ENCODE data around the gene SERBP1. TPM values are rescaled to one million over a fixed set of nuclear protein-coding genes. Genes with fewer than 3 reads are reported as not detected.

The SERBP1 gene
- total RNA-seq, 5 donors from 2014 or later (not counting 1 experiment from before 2014, with no cell fraction given): 125 to 157 (median 154) TPM

GRCh38 chr1:67434491-67434890 lies 4.3 kb upstream of the SERBP1 start:
- H3K36me3 Mint-ChIP-seq: peaks cover 3% of the 10 kb centered on the region
- ATAC-seq (replicated peaks in 1 of 4): no peak
- Histone ChIP-seq H3K4me1 (ENCODE audit: control insufficient read depth in 1 of 2, extremely low read depth in 1 of 2, insufficient read depth in 2 of 2, low read length in 2 of 2) (peaks cover 3 to 12% of the 10 kb centered on the region in 2 experiments), H3K27ac (ENCODE audit: low read length) (no peak overlapping the region), H3K27me3 (replicated peaks in 1 of 2; ENCODE audit: control insufficient read depth in 2 of 2, extremely low read depth in 1 of 2, insufficient read depth in 2 of 2, low read length in 1 of 2) (no peaks in the 10 kb centered on the region), H3K36me3 (ENCODE audit: control insufficient read depth in 2 of 2, extremely low read depth in 1 of 2, insufficient read depth in 1 of 2, low read length in 1 of 2) (no peaks in the 10 kb centered on the region), H3K4me3 (ENCODE audit: control insufficient read depth in 1 of 2, extremely low read depth in 1 of 2, low read length in 1 of 2) (no peak overlapping the region), H3K9me3 (no peaks in the 10 kb centered on the region)
- ChIA-PET CTCF (no interaction called here), POLR2A (no interaction called here)
- no peaks in the 10 kb centered on the region for H3K27me3 Mint-ChIP-seq
- H3K4me1 Mint-ChIP-seq: peaks cover 22 to 35% (median 23%) of the 10 kb centered on the region in 3 donors
- no CpG with 5 or more reads among the region's 2 CpGs for WGBS (ENCODE audit: insufficient coverage)
- H3K9me3 Mint-ChIP-seq: no peaks in the 10 kb centered on the region
- H3K4me3 Mint-ChIP-seq: no peak overlapping the region
- no peak for DNase-seq
- H3K27ac Mint-ChIP-seq: no peak overlapping the region

GRCh38 chr1:67433837-67434236 lies 3.6 kb upstream of the SERBP1 start:
- no peaks in the 10 kb centered on the region for H3K9me3 Mint-ChIP-seq
- Histone ChIP-seq H3K9me3 (no peaks in the 10 kb centered on the region), H3K4me1 (ENCODE audit: control insufficient read depth in 1 of 2, extremely low read depth in 1 of 2, insufficient read depth in 2 of 2, low read length in 2 of 2) (peaks cover 7 to 12% of the 10 kb centered on the region in 2 experiments), H3K4me3 (ENCODE audit: control insufficient read depth in 1 of 2, extremely low read depth in 1 of 2, low read length in 1 of 2) (no peak overlapping the region), H3K27me3 (replicated peaks in 1 of 2; ENCODE audit: control insufficient read depth in 2 of 2, extremely low read depth in 1 of 2, insufficient read depth in 2 of 2, low read length in 1 of 2) (no peaks in the 10 kb centered on the region), H3K27ac (ENCODE audit: low read length) (no peak overlapping the region), H3K36me3 (ENCODE audit: control insufficient read depth in 2 of 2, extremely low read depth in 1 of 2, insufficient read depth in 1 of 2, low read length in 1 of 2) (no peaks in the 10 kb centered on the region)
- peaks cover 7% of the 10 kb centered on the region for H3K36me3 Mint-ChIP-seq
- H3K4me3 Mint-ChIP-seq: no peak overlapping the region
- H3K27ac Mint-ChIP-seq: no peak overlapping the region
- H3K27me3 Mint-ChIP-seq: no peaks in the 10 kb centered on the region
- WGBS (ENCODE audit: insufficient coverage): no CpG with 5 or more reads among the region's 2 CpGs
- H3K4me1 Mint-ChIP-seq: peaks cover 22 to 38% (median 27%) of the 10 kb centered on the region in 3 donors
- ATAC-seq (replicated peaks in 1 of 4): no peak
- ChIA-PET CTCF (interaction anchor here in 1 of 2 donors (1.2 kb wide), 1 partner anchor 222 kb away, joined by 3 read pairs; no protein-coding TSS in a partner anchor), POLR2A (interaction anchor here in 1 of 2 donors (0.6 kb wide), 1 partner anchor 445 kb away, joined by 3 read pairs; no protein-coding TSS in a partner anchor)
- DNase-seq: no peak

GRCh38 chr1:67432745-67433144 lies 2.5 kb upstream of the SERBP1 start:
- peaks cover 9% of the 10 kb centered on the region for H3K36me3 Mint-ChIP-seq
- H3K27ac Mint-ChIP-seq: no peak overlapping the region
- CTCF ChIA-PET: interaction anchor here in 1 of 2 donors (0.6 kb wide), 1 partner anchor 333 kb away, joined by 3 read pairs; no protein-coding TSS in a partner anchor
- POLR2A ChIA-PET: interaction anchor here (0.5 to 0.6 kb wide), 3 partner anchors 100 to 374 kb away, joined by 3 read pairs; no protein-coding TSS in a partner anchor
- ATAC-seq (replicated peaks in 1 of 4) (no peak), DNase-seq (no peak)
- Histone ChIP-seq H3K4me1 (ENCODE audit: control insufficient read depth in 1 of 2, extremely low read depth in 1 of 2, insufficient read depth in 2 of 2, low read length in 2 of 2) (peaks cover 7 to 19% of the 10 kb centered on the region in 2 experiments), H3K27me3 (replicated peaks in 1 of 2; ENCODE audit: control insufficient read depth in 2 of 2, extremely low read depth in 1 of 2, insufficient read depth in 2 of 2, low read length in 1 of 2) (no peaks in the 10 kb centered on the region), H3K36me3 (ENCODE audit: control insufficient read depth in 2 of 2, extremely low read depth in 1 of 2, insufficient read depth in 1 of 2, low read length in 1 of 2) (no peaks in the 10 kb centered on the region), H3K27ac (ENCODE audit: low read length) (no peak overlapping the region), H3K4me3 (ENCODE audit: control insufficient read depth in 1 of 2, extremely low read depth in 1 of 2, low read length in 1 of 2) (no peak overlapping the region), H3K9me3 (no peaks in the 10 kb centered on the region)
- no CpG with 5 or more reads among the region's 1 CpG for WGBS (ENCODE audit: insufficient coverage)
- H3K27me3 Mint-ChIP-seq: no peaks in the 10 kb centered on the region
- H3K4me3 Mint-ChIP-seq: no peak overlapping the region
- no peaks in the 10 kb centered on the region for H3K9me3 Mint-ChIP-seq
- peaks cover 27 to 49% (median 34%) of the 10 kb centered on the region in 3 donors for H3K4me1 Mint-ChIP-seq

GRCh38 chr1:67431869-67432578 lies 1.8 kb upstream of the SERBP1 start:
- 93% methylated on average over 1 of the region's 8 CpGs for WGBS (ENCODE audit: insufficient coverage)
- no peak for ATAC-seq (replicated peaks in 1 of 4)
- peak overlapping the region; percentile 96 to 99 for H3K27ac Mint-ChIP-seq
- H3K36me3 ChIP-seq (ENCODE audit: control insufficient read depth in 2 of 2, extremely low read depth in 1 of 2, insufficient read depth in 1 of 2, low read length in 1 of 2): no peaks in the 10 kb centered on the region
- H3K9me3 ChIP-seq: no peaks in the 10 kb centered on the region
- ChIA-PET CTCF (interaction anchor here (0.6 kb wide), 3 partner anchors 84 to 334 kb away, joined by 3 read pairs; no protein-coding TSS in a partner anchor), POLR2A (interaction anchor here (0.5 to 1.2 kb wide), 6 partner anchors 16 to 1860 kb away, joined by 3 to 8 read pairs (median 3); no protein-coding TSS in a partner anchor)
- no peak for DNase-seq
- no peaks in the 10 kb centered on the region for H3K27me3 ChIP-seq (replicated peaks in 1 of 2; ENCODE audit: control insufficient read depth in 2 of 2, extremely low read depth in 1 of 2, insufficient read depth in 2 of 2, low read length in 1 of 2)
- peak overlapping the region; percentile 96 for H3K27ac ChIP-seq (ENCODE audit: low read length)
- H3K4me1 ChIP-seq (ENCODE audit: control insufficient read depth in 1 of 2, extremely low read depth in 1 of 2, insufficient read depth in 2 of 2, low read length in 2 of 2): peaks cover 7 to 25% of the 10 kb centered on the region in 2 experiments
- H3K36me3 Mint-ChIP-seq: peaks cover 14% of the 10 kb centered on the region
- H3K4me3 ChIP-seq (ENCODE audit: control insufficient read depth in 1 of 2, extremely low read depth in 1 of 2, low read length in 1 of 2): no peak overlapping the region
- H3K4me3 Mint-ChIP-seq: peak overlapping the region; percentile 61 to 100 (median 91)
- no peaks in the 10 kb centered on the region for H3K27me3 Mint-ChIP-seq
- peaks cover 34 to 57% (median 41%) of the 10 kb centered on the region in 3 donors for H3K4me1 Mint-ChIP-seq
- no peaks in the 10 kb centered on the region for H3K9me3 Mint-ChIP-seq

- Mint-ChIP-seq H3K27ac (peak overlapping the region; percentile 96 to 99), H3K4me1 (peaks cover 40 to 64% (median 47%) of the 10 kb centered on the region in 3 donors), H3K27me3 (no peaks in the 10 kb centered on the region), H3K9me3 (no peaks in the 10 kb centered on the region), H3K4me3 (peak overlapping the region; percentile 91 to 100 (median 98)), H3K36me3 (peaks cover 16% of the 10 kb centered on the region)
- no peaks in the 10 kb centered on the region for H3K27me3 ChIP-seq (replicated peaks in 1 of 2; ENCODE audit: control insufficient read depth in 2 of 2, extremely low read depth in 1 of 2, insufficient read depth in 2 of 2, low read length in 1 of 2)
- ChIA-PET POLR2A (interaction anchor here (0.6 to 1.2 kb wide), 3 partner anchors 16 to 98 kb away, joined by 3 read pairs; no protein-coding TSS in a partner anchor), CTCF (interaction anchor here in 1 of 2 donors (0.5 to 0.6 kb wide), 2 partner anchors 83 to 93 kb away, joined by 3 read pairs; no protein-coding TSS in a partner anchor)
- DNase-seq (no peak), ATAC-seq (replicated peaks in 1 of 4) (no peak)
- no peaks in the 10 kb centered on the region for H3K9me3 ChIP-seq
- peaks cover 0 to 2% of the 10 kb centered on the region in 2 donors for H3K36me3 ChIP-seq (ENCODE audit: control insufficient read depth in 2 of 2, extremely low read depth in 1 of 2, insufficient read depth in 1 of 2, low read length in 1 of 2)
- peaks cover 7 to 29% of the 10 kb centered on the region in 2 experiments for H3K4me1 ChIP-seq (ENCODE audit: control insufficient read depth in 1 of 2, extremely low read depth in 1 of 2, insufficient read depth in 2 of 2, low read length in 2 of 2)
- WGBS (ENCODE audit: insufficient coverage): 100% methylated on average over 1 of the region's 12 CpGs
- peak overlapping the region; percentile 96 for H3K27ac ChIP-seq (ENCODE audit: low read length)
- H3K4me3 ChIP-seq (ENCODE audit: control insufficient read depth in 1 of 2, extremely low read depth in 1 of 2, low read length in 1 of 2): peak overlapping the region; percentile 96
Measured at GRCh38 chr1:67431156-67431765, 1.1 kb upstream of the SERBP1 start.
